ENCODE results near the gene INSR. TPM values are rescaled to one million over a fixed set of nuclear protein-coding genes. Genes with fewer than 3 reads are reported as not detected.

Gene INSR
- total and polyA plus RNA-seq, 4 donors: 5.8 to 64.6 (median 20.9) TPM

DNA sequence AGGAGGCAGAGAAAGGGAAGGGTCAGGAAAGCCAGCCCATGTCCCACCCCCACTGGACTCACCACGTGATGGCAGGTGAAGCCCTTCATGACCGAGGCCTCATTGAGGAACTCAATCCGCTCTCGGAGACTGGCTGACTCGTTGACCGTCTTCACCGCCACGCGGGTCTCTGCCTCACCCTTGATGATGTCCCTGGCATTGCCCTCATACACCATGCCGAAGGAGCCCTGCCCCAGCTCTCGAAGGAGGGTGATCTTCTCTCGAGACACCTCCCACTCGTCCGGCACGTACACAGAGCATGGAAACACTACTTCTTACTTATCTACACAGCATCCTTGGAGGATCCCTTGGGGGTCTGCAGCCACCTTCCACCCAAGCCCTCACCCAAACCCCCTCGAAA, 169.0 kb downstream of the INSR start:
- H3K4me3 ChIP-seq: no peak overlapping the region
- WGBS, 2 donors: 95 to 97% methylated on average over 16 of the region's 16 CpGs
- DNase-seq (no peak), ATAC-seq (ENCODE audit: insufficient read depth, low FRiP score) (no peak)
- TF ChIP-seq, protein P1, sequence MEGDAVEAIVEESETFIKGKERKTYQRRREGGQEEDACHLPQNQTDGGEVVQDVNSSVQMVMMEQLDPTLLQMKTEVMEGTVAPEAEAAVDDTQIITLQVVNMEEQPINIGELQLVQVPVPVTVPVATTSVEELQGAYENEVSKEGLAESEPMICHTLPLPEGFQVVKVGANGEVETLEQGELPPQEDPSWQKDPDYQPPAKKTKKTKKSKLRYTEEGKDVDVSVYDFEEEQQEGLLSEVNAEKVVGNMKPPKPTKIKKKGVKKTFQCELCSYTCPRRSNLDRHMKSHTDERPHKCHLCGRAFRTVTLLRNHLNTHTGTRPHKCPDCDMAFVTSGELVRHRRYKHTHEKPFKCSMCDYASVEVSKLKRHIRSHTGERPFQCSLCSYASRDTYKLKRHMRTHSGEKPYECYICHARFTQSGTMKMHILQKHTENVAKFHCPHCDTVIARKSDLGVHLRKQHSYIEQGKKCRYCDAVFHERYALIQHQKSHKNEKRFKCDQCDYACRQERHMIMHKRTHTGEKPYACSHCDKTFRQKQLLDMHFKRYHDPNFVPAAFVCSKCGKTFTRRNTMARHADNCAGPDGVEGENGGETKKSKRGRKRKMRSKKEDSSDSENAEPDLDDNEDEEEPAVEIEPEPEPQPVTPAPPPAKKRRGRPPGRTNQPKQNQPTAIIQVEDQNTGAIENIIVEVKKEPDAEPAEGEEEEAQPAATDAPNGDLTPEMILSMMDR (IDR thresholded peaks at IDR 0.05; ENCODE audit: control extremely low read depth, extremely low read depth): no peak
- no peak overlapping the region for H3K9ac ChIP-seq (ENCODE audit: insufficient read depth in 1 of 2, low read length in 2 of 2)
- H3K9me3 ChIP-seq (ENCODE audit: control insufficient read depth in 4 of 4, insufficient read depth in 3 of 4, low read length in 3 of 4): peaks cover 0 to 20% (median 10%) of the 10 kb centered on the region in 4 donors
- H3K36me3 ChIP-seq (ENCODE audit: control insufficient read depth in 4 of 4, insufficient read depth in 4 of 4, low read length in 4 of 4): peaks cover 33 to 53% (median 46%) of the 10 kb centered on the region in 4 donors
- H3K27ac ChIP-seq (ENCODE audit: low read depth in 1 of 2, low read length in 1 of 2): no peak overlapping the region
- H3K4me1 ChIP-seq (ENCODE audit: control insufficient read depth in 5 of 5, insufficient read depth in 5 of 5, low read length in 5 of 5): no peaks in the 10 kb centered on the region
- no peaks in the 10 kb centered on the region for H3K27me3 ChIP-seq (ENCODE audit: control insufficient read depth in 3 of 3, insufficient read depth in 3 of 3, low read length in 2 of 3)

DNA sequence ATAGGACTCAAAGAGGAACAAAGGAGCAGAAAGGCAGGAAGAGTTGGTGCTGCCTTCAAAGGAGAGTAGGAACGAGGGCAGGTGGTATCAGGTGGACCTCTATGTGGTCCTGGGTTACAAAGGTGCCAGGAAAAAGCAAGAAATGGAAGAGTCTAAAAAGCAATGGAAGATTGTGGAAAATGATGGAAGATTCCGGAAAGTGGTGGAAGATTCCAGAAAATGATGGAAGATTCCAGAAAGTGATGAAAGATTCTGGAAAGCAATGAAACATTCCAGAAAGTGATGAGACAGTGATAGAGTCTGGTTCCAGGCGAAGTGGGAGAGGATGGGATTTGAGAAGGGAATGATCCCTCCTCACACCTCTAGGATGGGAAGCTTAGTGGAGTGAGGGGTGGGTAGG, 169.4 kb downstream of the INSR start:
- Histone ChIP-seq H3K27ac (ENCODE audit: low read depth in 1 of 2, low read length in 1 of 2) (no peak overlapping the region), H3K4me3 (no peak overlapping the region), H3K9me3 (ENCODE audit: control insufficient read depth in 4 of 4, insufficient read depth in 3 of 4, low read length in 3 of 4) (peaks cover 0 to 20% (median 9%) of the 10 kb centered on the region in 4 donors), H3K9ac (ENCODE audit: insufficient read depth in 1 of 2, low read length in 2 of 2) (no peak overlapping the region), H3K4me1 (ENCODE audit: control insufficient read depth in 5 of 5, insufficient read depth in 5 of 5, low read length in 5 of 5) (no peaks in the 10 kb centered on the region), H3K36me3 (ENCODE audit: control insufficient read depth in 4 of 4, insufficient read depth in 4 of 4, low read length in 4 of 4) (peaks cover 31 to 53% (median 43%) of the 10 kb centered on the region in 4 donors), H3K27me3 (ENCODE audit: control insufficient read depth in 3 of 3, insufficient read depth in 3 of 3, low read length in 2 of 3) (no peaks in the 10 kb centered on the region)
- ATAC-seq (ENCODE audit: insufficient read depth, low FRiP score): no peak
- no peak for DNase-seq
- 59% methylated on average over 3 of the region's 3 CpGs for WGBS, 2 donors
- TF ChIP-seq, protein P1 (IDR thresholded peaks at IDR 0.05; ENCODE audit: control extremely low read depth, extremely low read depth): no peak

DNA sequence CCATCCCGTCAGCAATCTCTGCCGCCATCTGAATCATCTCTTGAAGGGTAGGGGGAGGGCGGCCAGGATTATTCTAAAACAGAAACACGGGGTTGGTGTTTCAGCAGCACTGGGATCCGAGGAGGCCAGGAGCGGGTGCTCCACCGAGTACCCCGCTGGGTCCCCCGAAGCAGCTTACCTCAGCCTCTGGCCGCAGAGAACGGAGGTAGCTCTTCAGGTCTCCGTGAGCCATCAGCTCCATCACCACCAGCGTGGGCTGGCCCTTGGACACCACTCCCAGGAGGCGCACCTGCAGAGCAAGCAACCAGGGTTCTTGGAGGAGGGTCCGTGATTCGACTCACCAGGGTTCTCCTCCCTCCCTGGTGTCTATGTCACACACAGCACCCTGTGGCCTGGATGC, 171.5 kb downstream of the INSR start:
- Histone ChIP-seq H3K27ac (ENCODE audit: low read depth in 1 of 2, low read length in 1 of 2) (no peak overlapping the region), H3K27me3 (ENCODE audit: control insufficient read depth in 3 of 3, insufficient read depth in 3 of 3, low read length in 2 of 3) (no peaks in the 10 kb centered on the region), H3K9ac (ENCODE audit: insufficient read depth in 1 of 2, low read length in 2 of 2) (no peak overlapping the region), H3K4me1 (ENCODE audit: control insufficient read depth in 5 of 5, insufficient read depth in 5 of 5, low read length in 5 of 5) (no peaks in the 10 kb centered on the region), H3K9me3 (ENCODE audit: control insufficient read depth in 4 of 4, insufficient read depth in 3 of 4, low read length in 3 of 4) (peaks cover 0 to 22% (median 9%) of the 10 kb centered on the region in 4 donors), H3K36me3 (ENCODE audit: control insufficient read depth in 4 of 4, insufficient read depth in 4 of 4, low read length in 4 of 4) (peaks cover 36 to 52% (median 44%) of the 10 kb centered on the region in 4 donors), H3K4me3 (no peak overlapping the region)
- DNase-seq (no peak), ATAC-seq (ENCODE audit: insufficient read depth, low FRiP score) (no peak)
- 95 to 97% methylated on average over 16 of the region's 16 CpGs for WGBS, 2 donors
- TF ChIP-seq, protein P1 (IDR thresholded peaks at IDR 0.05; ENCODE audit: control extremely low read depth, extremely low read depth): no peak

DNA sequence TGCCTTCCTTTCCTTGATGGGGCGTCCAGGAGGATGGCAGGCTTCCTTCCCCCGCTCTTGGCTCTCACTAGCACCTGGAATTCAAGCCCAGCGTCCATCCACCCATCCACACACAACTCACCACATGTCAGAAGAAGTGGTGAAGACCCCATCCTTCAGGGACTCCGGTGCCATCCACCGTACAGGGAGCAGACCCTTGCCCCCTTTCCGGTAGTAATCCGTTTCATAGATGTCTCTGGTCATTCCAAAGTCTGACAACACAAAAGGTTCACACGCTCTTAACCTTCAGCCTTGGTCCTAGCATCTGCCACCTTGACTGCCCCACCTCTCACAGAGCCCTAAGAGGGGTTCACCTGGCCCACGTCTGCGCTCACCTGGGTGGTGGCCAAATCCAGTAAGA, 173.7 kb downstream of the INSR start:
- H3K27me3 ChIP-seq (ENCODE audit: control insufficient read depth in 3 of 3, insufficient read depth in 3 of 3, low read length in 2 of 3): no peaks in the 10 kb centered on the region
- H3K27ac ChIP-seq (ENCODE audit: low read depth in 1 of 2, low read length in 1 of 2): no peak overlapping the region
- no peak overlapping the region for H3K9ac ChIP-seq (ENCODE audit: insufficient read depth in 1 of 2, low read length in 2 of 2)
- 94 to 96% methylated on average over 10 of the region's 10 CpGs for WGBS, 2 donors
- no peak for DNase-seq
- no peaks in the 10 kb centered on the region for H3K4me1 ChIP-seq (ENCODE audit: control insufficient read depth in 5 of 5, insufficient read depth in 5 of 5, low read length in 5 of 5)
- peaks cover 0 to 7% (median 3%) of the 10 kb centered on the region in 4 donors for H3K9me3 ChIP-seq (ENCODE audit: control insufficient read depth in 4 of 4, insufficient read depth in 3 of 4, low read length in 3 of 4)
- no peak for ATAC-seq (ENCODE audit: insufficient read depth, low FRiP score)
- H3K36me3 ChIP-seq (ENCODE audit: control insufficient read depth in 4 of 4, insufficient read depth in 4 of 4, low read length in 4 of 4): peaks cover 21 to 33% (median 31%) of the 10 kb centered on the region in 4 donors
- TF ChIP-seq, protein P1 (IDR thresholded peaks at IDR 0.05; ENCODE audit: control extremely low read depth, extremely low read depth): no peak
- no peak overlapping the region for H3K4me3 ChIP-seq

Measured in lung (tissue), 12 donors.